ENCODE measurements around the gene PTPRCAP.

DNA sequence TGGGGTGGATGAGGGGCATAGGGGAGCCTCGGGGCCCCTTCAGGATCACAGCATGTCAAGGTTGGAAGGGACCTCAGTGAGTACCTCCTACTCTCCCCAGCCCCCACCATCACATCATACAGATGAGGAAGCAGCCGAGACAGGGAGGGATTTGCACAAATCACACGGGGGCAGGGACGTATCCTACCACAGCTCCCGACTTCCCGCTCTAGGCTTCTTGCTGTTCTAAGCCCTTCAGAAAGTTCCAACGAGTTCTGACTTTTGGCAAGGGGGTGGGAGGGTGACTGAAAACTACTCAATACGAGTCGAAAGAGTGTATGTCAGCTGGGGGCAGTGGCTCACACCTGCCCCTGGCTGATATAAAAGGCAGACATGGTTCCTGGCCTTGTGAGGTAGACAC, 50.4 kb downstream of the PTPRCAP start:
- TF ChIP-seq, protein P1, sequence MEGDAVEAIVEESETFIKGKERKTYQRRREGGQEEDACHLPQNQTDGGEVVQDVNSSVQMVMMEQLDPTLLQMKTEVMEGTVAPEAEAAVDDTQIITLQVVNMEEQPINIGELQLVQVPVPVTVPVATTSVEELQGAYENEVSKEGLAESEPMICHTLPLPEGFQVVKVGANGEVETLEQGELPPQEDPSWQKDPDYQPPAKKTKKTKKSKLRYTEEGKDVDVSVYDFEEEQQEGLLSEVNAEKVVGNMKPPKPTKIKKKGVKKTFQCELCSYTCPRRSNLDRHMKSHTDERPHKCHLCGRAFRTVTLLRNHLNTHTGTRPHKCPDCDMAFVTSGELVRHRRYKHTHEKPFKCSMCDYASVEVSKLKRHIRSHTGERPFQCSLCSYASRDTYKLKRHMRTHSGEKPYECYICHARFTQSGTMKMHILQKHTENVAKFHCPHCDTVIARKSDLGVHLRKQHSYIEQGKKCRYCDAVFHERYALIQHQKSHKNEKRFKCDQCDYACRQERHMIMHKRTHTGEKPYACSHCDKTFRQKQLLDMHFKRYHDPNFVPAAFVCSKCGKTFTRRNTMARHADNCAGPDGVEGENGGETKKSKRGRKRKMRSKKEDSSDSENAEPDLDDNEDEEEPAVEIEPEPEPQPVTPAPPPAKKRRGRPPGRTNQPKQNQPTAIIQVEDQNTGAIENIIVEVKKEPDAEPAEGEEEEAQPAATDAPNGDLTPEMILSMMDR (conservative IDR thresholded peaks at IDR 0.05; ENCODE audit: low read depth in 2 of 2) = no peak
- TF ChIP-seq CREB1 (CRISPR knock-in tag; IDR thresholded peaks at IDR 0.05; ENCODE audit: low read depth) (no peak), EZH2 (IDR thresholded peaks at IDR 0.05; ENCODE audit: low read depth, unreplicated experiment) (no peak), ETS1 (IDR thresholded peaks at IDR 0.05) (no peak), POLR2AphosphoS5 (IDR thresholded peaks at IDR 0.05; ENCODE audit: low read depth) (no peak), ZNF331 (CRISPR knock-in tag; IDR thresholded peaks at IDR 0.05; ENCODE audit: low read depth) (no peak), EZH2phosphoT487 (IDR thresholded peaks at IDR 0.05; ENCODE audit: unreplicated experiment) (no peak)
- TF ChIP-seq, protein P2, sequence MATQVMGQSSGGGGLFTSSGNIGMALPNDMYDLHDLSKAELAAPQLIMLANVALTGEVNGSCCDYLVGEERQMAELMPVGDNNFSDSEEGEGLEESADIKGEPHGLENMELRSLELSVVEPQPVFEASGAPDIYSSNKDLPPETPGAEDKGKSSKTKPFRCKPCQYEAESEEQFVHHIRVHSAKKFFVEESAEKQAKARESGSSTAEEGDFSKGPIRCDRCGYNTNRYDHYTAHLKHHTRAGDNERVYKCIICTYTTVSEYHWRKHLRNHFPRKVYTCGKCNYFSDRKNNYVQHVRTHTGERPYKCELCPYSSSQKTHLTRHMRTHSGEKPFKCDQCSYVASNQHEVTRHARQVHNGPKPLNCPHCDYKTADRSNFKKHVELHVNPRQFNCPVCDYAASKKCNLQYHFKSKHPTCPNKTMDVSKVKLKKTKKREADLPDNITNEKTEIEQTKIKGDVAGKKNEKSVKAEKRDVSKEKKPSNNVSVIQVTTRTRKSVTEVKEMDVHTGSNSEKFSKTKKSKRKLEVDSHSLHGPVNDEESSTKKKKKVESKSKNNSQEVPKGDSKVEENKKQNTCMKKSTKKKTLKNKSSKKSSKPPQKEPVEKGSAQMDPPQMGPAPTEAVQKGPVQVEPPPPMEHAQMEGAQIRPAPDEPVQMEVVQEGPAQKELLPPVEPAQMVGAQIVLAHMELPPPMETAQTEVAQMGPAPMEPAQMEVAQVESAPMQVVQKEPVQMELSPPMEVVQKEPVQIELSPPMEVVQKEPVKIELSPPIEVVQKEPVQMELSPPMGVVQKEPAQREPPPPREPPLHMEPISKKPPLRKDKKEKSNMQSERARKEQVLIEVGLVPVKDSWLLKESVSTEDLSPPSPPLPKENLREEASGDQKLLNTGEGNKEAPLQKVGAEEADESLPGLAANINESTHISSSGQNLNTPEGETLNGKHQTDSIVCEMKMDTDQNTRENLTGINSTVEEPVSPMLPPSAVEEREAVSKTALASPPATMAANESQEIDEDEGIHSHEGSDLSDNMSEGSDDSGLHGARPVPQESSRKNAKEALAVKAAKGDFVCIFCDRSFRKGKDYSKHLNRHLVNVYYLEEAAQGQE (IDR thresholded peaks at IDR 0.05; ENCODE audit: unreplicated experiment) = no peak
- TF ChIP-seq, protein P3, sequence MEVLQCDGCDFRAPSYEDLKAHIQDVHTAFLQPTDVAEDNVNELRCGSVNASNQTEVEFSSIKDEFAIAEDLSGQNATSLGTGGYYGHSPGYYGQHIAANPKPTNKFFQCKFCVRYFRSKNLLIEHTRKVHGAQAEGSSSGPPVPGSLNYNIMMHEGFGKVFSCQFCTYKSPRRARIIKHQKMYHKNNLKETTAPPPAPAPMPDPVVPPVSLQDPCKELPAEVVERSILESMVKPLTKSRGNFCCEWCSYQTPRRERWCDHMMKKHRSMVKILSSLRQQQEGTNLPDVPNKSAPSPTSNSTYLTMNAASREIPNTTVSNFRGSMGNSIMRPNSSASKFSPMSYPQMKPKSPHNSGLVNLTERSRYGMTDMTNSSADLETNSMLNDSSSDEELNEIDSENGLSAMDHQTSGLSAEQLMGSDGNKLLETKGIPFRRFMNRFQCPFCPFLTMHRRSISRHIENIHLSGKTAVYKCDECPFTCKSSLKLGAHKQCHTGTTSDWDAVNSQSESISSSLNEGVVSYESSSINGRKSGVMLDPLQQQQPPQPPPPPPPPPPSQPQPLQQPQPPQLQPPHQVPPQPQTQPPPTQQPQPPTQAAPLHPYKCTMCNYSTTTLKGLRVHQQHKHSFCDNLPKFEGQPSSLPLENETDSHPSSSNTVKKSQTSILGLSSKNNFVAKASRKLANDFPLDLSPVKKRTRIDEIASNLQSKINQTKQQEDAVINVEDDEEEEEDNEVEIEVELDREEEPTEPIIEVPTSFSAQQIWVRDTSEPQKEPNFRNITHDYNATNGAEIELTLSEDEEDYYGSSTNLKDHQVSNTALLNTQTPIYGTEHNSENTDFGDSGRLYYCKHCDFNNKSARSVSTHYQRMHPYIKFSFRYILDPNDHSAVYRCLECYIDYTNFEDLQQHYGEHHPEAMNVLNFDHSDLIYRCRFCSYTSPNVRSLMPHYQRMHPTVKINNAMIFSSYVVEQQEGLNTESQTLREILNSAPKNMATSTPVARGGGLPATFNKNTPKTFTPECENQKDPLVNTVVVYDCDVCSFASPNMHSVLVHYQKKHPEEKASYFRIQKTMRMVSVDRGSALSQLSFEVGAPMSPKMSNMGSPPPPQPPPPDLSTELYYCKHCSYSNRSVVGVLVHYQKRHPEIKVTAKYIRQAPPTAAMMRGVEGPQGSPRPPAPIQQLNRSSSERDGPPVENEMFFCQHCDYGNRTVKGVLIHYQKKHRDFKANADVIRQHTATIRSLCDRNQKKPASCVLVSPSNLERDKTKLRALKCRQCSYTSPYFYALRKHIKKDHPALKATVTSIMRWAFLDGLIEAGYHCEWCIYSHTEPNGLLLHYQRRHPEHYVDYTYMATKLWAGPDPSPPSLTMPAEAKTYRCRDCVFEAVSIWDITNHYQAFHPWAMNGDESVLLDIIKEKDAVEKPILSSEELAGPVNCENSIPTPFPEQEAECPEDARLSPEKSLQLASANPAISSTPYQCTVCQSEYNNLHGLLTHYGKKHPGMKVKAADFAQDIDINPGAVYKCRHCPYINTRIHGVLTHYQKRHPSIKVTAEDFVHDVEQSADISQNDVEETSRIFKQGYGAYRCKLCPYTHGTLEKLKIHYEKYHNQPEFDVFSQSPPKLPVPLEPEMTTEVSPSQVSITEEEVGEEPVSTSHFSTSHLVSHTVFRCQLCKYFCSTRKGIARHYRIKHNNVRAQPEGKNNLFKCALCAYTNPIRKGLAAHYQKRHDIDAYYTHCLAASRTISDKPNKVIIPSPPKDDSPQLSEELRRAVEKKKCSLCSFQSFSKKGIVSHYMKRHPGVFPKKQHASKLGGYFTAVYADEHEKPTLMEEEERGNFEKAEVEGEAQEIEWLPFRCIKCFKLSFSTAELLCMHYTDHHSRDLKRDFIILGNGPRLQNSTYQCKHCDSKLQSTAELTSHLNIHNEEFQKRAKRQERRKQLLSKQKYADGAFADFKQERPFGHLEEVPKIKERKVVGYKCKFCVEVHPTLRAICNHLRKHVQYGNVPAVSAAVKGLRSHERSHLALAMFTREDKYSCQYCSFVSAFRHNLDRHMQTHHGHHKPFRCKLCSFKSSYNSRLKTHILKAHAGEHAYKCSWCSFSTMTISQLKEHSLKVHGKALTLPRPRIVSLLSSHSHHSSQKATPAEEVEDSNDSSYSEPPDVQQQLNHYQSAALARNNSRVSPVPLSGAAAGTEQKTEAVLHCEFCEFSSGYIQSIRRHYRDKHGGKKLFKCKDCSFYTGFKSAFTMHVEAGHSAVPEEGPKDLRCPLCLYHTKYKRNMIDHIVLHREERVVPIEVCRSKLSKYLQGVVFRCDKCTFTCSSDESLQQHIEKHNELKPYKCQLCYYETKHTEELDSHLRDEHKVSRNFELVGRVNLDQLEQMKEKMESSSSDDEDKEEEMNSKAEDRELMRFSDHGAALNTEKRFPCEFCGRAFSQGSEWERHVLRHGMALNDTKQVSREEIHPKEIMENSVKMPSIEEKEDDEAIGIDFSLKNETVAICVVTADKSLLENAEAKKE (CRISPR knock-in tag; IDR thresholded peaks at IDR 0.05) = no peak
